HepG2 (cell line): Measurements from ENCODE around the gene POFUT1. TPM values are rescaled to one million over a fixed set of nuclear protein-coding genes. Genes with fewer than 3 reads are reported as not detected.

ENCODE experiments used
- AHR ChIP-seq: IDR thresholded peaks from 2 replicates; pipeline ENCODE4 v1.6.1; 2018; ENCODE audit warnings: missing genetic modification reagents, missing compliant biosample characterization
- ARID2 ChIP-seq: sonication (generic); formaldehyde crosslinking; IDR thresholded peaks from 2 replicates; pipeline ENCODE4 v1.8.1; 2022; ENCODE audit warnings: mild to moderate bottlenecking, missing genetic modification reagents, borderline replicate concordance
- CENPX ChIP-seq: sonication (generic); formaldehyde crosslinking; IDR thresholded peaks from 2 replicates; pipeline ENCODE4 v1.9.0; 2021; ENCODE audit warnings: mild to moderate bottlenecking, missing genetic modification reagents, moderate library complexity
- HDAC1 ChIP-seq: sonication (generic); formaldehyde crosslinking; IDR thresholded peaks from 2 replicates; pipeline ENCODE4 v1.5.1; 2020; ENCODE audit warnings: mild to moderate bottlenecking, missing genetic modification reagents
- HNRNPH1 ChIP-seq: fragments of 200-400 bp; formaldehyde crosslinking; optimal IDR thresholded peaks from 2 replicates; pipeline ENCODE3; 2017; ENCODE audit warnings: mild to moderate bottlenecking, low read depth, low read length
- HOXA9 ChIP-seq: sonication (generic); formaldehyde crosslinking; IDR thresholded peaks from 2 replicates; pipeline ENCODE4 v1.8.1; 2022; ENCODE audit warnings: missing genetic modification reagents, mild to moderate bottlenecking, moderate library complexity, borderline replicate concordance
- IRF9 ChIP-seq: sonication (generic); formaldehyde crosslinking; IDR thresholded peaks from 2 replicates; pipeline ENCODE4 v1.8.0; 2022; ENCODE audit warnings: missing genetic modification reagents, mild to moderate bottlenecking, borderline replicate concordance
- KDM5A ChIP-seq: fragments of 200-600 bp; sonication (generic); IDR thresholded peaks from 2 replicates; pipeline ENCODE4 v1.7.0; 2018; ENCODE audit warnings: antibody characterized with exemption, mild to moderate bottlenecking, low read length, borderline replicate concordance
- MXI1 ChIP-seq: IDR thresholded peaks from 3 replicates; pipeline ENCODE4 v1.6.1; 2012; ENCODE audit warnings: low read depth, low read length, inconsistent platforms, borderline replicate concordance
- NFE2 ChIP-seq: sonication (generic); formaldehyde crosslinking; IDR thresholded peaks from 2 replicates; pipeline ENCODE4 v1.4.0; 2020; ENCODE audit warnings: missing genetic modification reagents
- NFKB2 ChIP-seq: sonication (generic); formaldehyde crosslinking; IDR thresholded peaks from 2 replicates; pipeline ENCODE4 v1.4.0; 2020; ENCODE audit warnings: missing genetic modification reagents, borderline replicate concordance
- SMARCC2 ChIP-seq: fragments of 450-650 bp; IDR thresholded peaks from 2 replicates; pipeline ENCODE4 v1.6.1; 2017; ENCODE audit warnings: antibody characterized with exemption, mild to moderate bottlenecking
- TAF15 ChIP-seq: fragments of 200-400 bp; formaldehyde crosslinking; IDR thresholded peaks from one replicate; pipeline ENCODE4 v1.6.1; 2018; ENCODE audit warnings: mild to moderate bottlenecking, low read depth, low read length; ENCODE audit not compliant: poor library complexity, severe bottlenecking
- ZEB1 ChIP-seq: IDR thresholded peaks from 2 replicates; pipeline ENCODE4 v1.6.1; 2012; ENCODE audit warnings: mild to moderate bottlenecking, low read depth, inconsistent platforms; ENCODE audit not compliant: insufficient replicate concordance
- ZNF12 ChIP-seq: sonication (generic); formaldehyde crosslinking; IDR thresholded peaks from 2 replicates; pipeline ENCODE4 v1.5.0; 2020; ENCODE audit warnings: missing genetic modification reagents
- ZNF207 ChIP-seq: fragments of 450-650 bp; IDR thresholded peaks from 2 replicates; pipeline ENCODE4 v1.6.1; 2016; ENCODE audit warnings: antibody characterized with exemption, borderline replicate concordance
- ZNF605 ChIP-seq: sonication (generic); formaldehyde crosslinking; IDR thresholded peaks from 2 replicates; pipeline ENCODE4 v1.8.0; 2022; ENCODE audit warnings: mild to moderate bottlenecking, missing genetic modification reagents
- ZNF616 ChIP-seq: sonication (generic); formaldehyde crosslinking; IDR thresholded peaks from 2 replicates; pipeline ENCODE4 v1.5.0; 2020; ENCODE audit warnings: low read depth, mild to moderate bottlenecking, missing genetic modification reagents
- ZNF773 ChIP-seq: sonication (generic); formaldehyde crosslinking; IDR thresholded peaks from 2 replicates; pipeline ENCODE4 v1.4.0; 2020; ENCODE audit warnings: missing genetic modification reagents, borderline replicate concordance
- ZNF776 ChIP-seq: sonication (generic); formaldehyde crosslinking; IDR thresholded peaks from 2 replicates; pipeline ENCODE4 v1.4.0; 2020; ENCODE audit warnings: mild to moderate bottlenecking, missing genetic modification reagents
- polyA plus RNA-seq, 8 experiments: library from polyadenylated mRNA; depleted of rRNA in 3 of 8; stranded (reverse) in 7 of 8; unstranded in 1 of 8; fragments of >200 nt; fragmentation: Illumina TruSeq in 4 of 8; extraction: Trizol in 4 of 8; gene quantifications; 2 replicates each; pipeline versions ENCODE4 v1.2.1 to v1.2.3, GENCODE V29; 2011 to 2016; ENCODE audit warnings: low read depth in 4 of 8, missing spikeins in 1 of 8, mixed read lengths in 1 of 8; ENCODE audit not compliant: insufficient read depth in 1 of 8
- total RNA-seq, 5 experiments: library from RNA; depleted of rRNA; stranded (reverse); fragments of >200 nt; fragmentation: Illumina TruSeq; extraction: Trizol; gene quantifications; 2 replicates each; pipeline ENCODE4 v1.2.3, GENCODE V29; 2016; ENCODE audit warnings: low read depth in 1 of 5
- TF ChIP-seq, protein P1 (sequence below): sonication (generic); formaldehyde crosslinking; IDR thresholded peaks from 2 replicates; pipeline ENCODE4 v1.4.0; 2020; ENCODE audit warnings: mild to moderate bottlenecking, low read depth, missing genetic modification reagents
- TF ChIP-seq, protein P2 (sequence below): fragments of 450-650 bp; IDR thresholded peaks from 2 replicates; pipeline ENCODE4 v1.6.1; 2016

POFUT1 gene
- total and polyA plus RNA-seq, 2 of the 13 experiments (the other 11 are each of a cell fraction or from before 2014, with no cell fraction given): 35.5 to 58.3 TPM

DNA sequence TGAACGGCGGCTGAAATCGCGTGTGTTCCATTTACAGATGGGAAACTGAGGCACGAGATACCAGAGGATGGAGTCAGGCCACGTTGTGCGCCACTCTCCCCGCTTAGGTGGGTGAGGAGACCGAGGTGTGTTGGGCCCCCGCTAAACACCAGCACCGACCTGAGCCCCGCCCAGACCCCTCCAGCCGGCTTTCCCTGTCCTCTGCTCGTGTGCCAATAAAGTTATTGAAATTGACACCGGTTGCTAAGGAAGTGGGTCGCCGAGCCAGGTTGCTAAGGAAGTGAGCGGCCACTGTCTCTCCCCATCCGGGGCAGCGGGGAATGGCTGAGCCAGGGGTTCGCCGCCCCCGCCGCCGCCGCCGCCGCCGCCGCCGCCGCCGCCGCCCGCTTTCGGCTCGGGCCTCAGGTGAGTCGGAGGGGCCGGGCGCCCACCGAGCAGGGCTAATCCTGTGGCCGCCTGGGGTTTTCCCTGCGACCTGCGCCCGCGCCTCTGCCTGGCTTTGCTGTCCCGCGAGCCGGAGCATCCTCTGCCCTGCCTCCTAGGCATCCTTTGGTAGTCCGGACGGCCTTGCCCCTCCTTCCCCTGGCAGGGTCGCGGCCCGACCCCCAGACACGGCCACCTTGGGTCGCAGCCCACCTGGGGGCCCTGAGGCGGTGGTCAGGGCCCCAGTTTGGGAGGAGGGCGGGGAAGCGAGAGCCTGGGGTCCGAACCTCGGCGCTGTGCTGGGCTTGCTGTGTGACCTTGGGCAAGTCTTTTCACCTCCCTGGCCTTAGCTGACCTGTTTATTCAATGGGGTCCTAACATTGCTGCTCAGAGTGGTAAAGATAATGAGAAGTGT lies 69.9 kb downstream of the POFUT1 start, which contains the start of gene KIF3B (continued):
- no peak for TF ChIP-seq HOXA9 (CRISPR knock-in tag)
- TF ChIP-seq MXI1: peak; percentile 95; the same call in 2 of the 3 replicates
- peak; percentile 87; the same call in 1 of the 2 replicates for TF ChIP-seq IRF9
- TF ChIP-seq, protein P1, sequence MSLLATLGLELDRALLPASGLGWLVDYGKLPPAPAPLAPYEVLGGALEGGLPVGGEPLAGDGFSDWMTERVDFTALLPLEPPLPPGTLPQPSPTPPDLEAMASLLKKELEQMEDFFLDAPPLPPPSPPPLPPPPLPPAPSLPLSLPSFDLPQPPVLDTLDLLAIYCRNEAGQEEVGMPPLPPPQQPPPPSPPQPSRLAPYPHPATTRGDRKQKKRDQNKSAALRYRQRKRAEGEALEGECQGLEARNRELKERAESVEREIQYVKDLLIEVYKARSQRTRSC (CRISPR knock-in tag): no peak
- TF ChIP-seq HNRNPH1: no peak
- peak; percentile 76 for TF ChIP-seq ZNF776 (CRISPR knock-in tag)
- peak; percentile 77 for TF ChIP-seq TAF15
- peak; percentile 88; the same call in 1 of the 2 replicates for TF ChIP-seq KDM5A
- no peak for TF ChIP-seq AHR (CRISPR knock-in tag)
- TF ChIP-seq NFE2 (CRISPR knock-in tag): no peak
- peak; percentile 92 for TF ChIP-seq ARID2 (CRISPR knock-in tag)
- peak; percentile 92 for TF ChIP-seq HDAC1 (CRISPR knock-in tag)
- peak; percentile 70; the same call in 1 of the 2 replicates for TF ChIP-seq ZNF605 (CRISPR knock-in tag)
- no peak for TF ChIP-seq ZNF207
- TF ChIP-seq CENPX (CRISPR knock-in tag): no peak
- TF ChIP-seq, protein P2, sequence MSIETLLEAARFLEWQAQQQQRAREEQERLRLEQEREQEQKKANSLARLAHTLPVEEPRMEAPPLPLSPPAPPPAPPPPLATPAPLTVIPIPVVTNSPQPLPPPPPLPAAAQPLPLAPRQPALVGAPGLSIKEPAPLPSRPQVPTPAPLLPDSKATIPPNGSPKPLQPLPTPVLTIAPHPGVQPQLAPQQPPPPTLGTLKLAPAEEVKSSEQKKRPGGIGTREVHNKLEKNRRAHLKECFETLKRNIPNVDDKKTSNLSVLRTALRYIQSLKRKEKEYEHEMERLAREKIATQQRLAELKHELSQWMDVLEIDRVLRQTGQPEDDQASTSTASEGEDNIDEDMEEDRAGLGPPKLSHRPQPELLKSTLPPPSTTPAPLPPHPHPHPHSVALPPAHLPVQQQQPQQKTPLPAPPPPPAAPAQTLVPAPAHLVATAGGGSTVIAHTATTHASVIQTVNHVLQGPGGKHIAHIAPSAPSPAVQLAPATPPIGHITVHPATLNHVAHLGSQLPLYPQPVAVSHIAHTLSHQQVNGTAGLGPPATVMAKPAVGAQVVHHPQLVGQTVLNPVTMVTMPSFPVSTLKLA: no peak
- TF ChIP-seq SMARCC2: no peak
- 0 out of 2 replicates have a peak, but pooled peaks have one; percentile 18 for TF ChIP-seq ZNF616 (CRISPR knock-in tag)
- TF ChIP-seq NFKB2 (CRISPR knock-in tag): peak; percentile 75
- no peak for TF ChIP-seq ZNF773 (CRISPR knock-in tag)
- TF ChIP-seq ZNF12 (CRISPR knock-in tag): peak; percentile 55; the same call in 1 of the 2 replicates
- peak; percentile 45 for TF ChIP-seq ZEB1
